ENCODE measurements around the gene APBA1. TPM values are rescaled to one million over a fixed set of nuclear protein-coding genes. Genes with fewer than 3 reads are reported as not detected.

The APBA1 gene
- total RNA-seq, 4 donors from 2014 or later = 3.6 to 11.7 (median 8.0) TPM

- H3K27ac ChIP-seq = no peak overlapping the region
- H3K36me3 ChIP-seq = no peaks in the 10 kb centered on the region
- H3K4me3 ChIP-seq = no peak overlapping the region
- H3K27me3 ChIP-seq = no peaks in the 10 kb centered on the region
- no peaks in the 10 kb centered on the region for H3K9me3 ChIP-seq
- H3K4me1 ChIP-seq = no peaks in the 10 kb centered on the region
- intact Hi-C loops (cut with DNase I; ENCODE audit: low total_unique reads) = no loop called here
- TF ChIP-seq, protein P1, sequence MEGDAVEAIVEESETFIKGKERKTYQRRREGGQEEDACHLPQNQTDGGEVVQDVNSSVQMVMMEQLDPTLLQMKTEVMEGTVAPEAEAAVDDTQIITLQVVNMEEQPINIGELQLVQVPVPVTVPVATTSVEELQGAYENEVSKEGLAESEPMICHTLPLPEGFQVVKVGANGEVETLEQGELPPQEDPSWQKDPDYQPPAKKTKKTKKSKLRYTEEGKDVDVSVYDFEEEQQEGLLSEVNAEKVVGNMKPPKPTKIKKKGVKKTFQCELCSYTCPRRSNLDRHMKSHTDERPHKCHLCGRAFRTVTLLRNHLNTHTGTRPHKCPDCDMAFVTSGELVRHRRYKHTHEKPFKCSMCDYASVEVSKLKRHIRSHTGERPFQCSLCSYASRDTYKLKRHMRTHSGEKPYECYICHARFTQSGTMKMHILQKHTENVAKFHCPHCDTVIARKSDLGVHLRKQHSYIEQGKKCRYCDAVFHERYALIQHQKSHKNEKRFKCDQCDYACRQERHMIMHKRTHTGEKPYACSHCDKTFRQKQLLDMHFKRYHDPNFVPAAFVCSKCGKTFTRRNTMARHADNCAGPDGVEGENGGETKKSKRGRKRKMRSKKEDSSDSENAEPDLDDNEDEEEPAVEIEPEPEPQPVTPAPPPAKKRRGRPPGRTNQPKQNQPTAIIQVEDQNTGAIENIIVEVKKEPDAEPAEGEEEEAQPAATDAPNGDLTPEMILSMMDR (IDR thresholded peaks at IDR 0.05) = no peak
- no peak for TF ChIP-seq POLR2A (IDR thresholded peaks at IDR 0.05)
- DNase-seq = no peak
These were observed 34.4 kb downstream of the APBA1 start for GRCh38 chr9:69637817-69638200.

- DNase-seq = no peak
- H3K27me3 ChIP-seq = no peaks in the 10 kb centered on the region
- no peaks in the 10 kb centered on the region for H3K9me3 ChIP-seq
- no peaks in the 10 kb centered on the region for H3K36me3 ChIP-seq
- no peak overlapping the region for H3K4me3 ChIP-seq
- TF ChIP-seq POLR2A (IDR thresholded peaks at IDR 0.05) = no peak
- TF ChIP-seq, protein P1 (IDR thresholded peaks at IDR 0.05) = no peak
- no peaks in the 10 kb centered on the region for H3K4me1 ChIP-seq
- intact Hi-C loops (cut with DNase I; ENCODE audit: low total_unique reads) = no loop called here
- H3K27ac ChIP-seq = no peak overlapping the region
These were observed 34.9 kb downstream of the APBA1 start for GRCh38 chr9:69637193-69637816.

DNA sequence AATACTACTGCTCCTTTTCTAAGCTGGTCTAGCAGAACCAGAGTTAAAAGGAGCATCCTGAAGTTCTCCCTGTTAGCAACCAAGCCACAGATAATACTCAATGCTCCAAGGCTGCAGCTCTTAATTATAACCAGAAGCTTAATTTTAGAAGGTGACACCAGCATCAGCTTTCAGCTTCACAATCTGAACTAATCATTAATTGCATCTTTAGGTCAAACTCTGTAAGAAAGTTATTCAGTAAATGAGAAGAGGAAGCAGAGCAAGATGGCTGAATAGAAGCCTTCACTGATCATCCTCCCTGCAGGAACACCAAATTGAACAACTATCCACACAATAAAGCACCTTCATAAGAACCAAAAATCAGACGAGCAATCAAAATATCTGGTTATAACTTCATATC, 38.5 kb downstream of the APBA1 start:
- Histone ChIP-seq H3K4me3 (no peak overlapping the region), H3K27ac (no peak overlapping the region), H3K4me1 (no peaks in the 10 kb centered on the region), H3K36me3 (no peaks in the 10 kb centered on the region), H3K9me3 (no peaks in the 10 kb centered on the region), H3K27me3 (no peaks in the 10 kb centered on the region)
- intact Hi-C loops (cut with DNase I; ENCODE audit: low total_unique reads) = no loop called here
- TF ChIP-seq, protein P1 (IDR thresholded peaks at IDR 0.05) = no peak
- TF ChIP-seq POLR2A (IDR thresholded peaks at IDR 0.05) = no peak
- no peak for DNase-seq

DNA sequence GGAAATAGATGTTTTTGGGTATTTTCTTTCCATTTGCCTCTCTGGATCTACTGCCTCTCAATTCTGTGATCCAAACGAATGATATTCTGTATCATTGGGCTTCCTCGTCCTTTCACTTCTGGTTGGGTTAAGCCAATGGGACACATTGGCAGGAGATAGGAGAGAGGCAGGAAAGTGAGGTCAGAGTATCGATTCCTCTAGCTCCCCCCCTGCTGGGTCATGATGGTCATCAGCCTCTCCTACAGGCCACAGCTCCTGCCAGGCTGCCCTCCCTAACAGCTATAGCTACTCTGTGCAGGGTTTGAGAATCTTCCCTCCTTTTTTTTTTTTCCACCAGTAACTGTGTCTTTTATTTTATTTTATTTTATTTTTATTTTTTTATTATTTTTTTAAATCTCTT, 39.4 kb downstream of the APBA1 start:
- Histone ChIP-seq H3K27ac (no peak overlapping the region), H3K27me3 (no peaks in the 10 kb centered on the region), H3K36me3 (no peaks in the 10 kb centered on the region), H3K4me1 (no peaks in the 10 kb centered on the region), H3K9me3 (no peaks in the 10 kb centered on the region), H3K4me3 (no peak overlapping the region)
- DNase-seq = no peak
- no peak for TF ChIP-seq POLR2A (IDR thresholded peaks at IDR 0.05)
- TF ChIP-seq, protein P1 (IDR thresholded peaks at IDR 0.05) = no peak
- intact Hi-C loops (cut with DNase I; ENCODE audit: low total_unique reads) = no loop called here

DNA sequence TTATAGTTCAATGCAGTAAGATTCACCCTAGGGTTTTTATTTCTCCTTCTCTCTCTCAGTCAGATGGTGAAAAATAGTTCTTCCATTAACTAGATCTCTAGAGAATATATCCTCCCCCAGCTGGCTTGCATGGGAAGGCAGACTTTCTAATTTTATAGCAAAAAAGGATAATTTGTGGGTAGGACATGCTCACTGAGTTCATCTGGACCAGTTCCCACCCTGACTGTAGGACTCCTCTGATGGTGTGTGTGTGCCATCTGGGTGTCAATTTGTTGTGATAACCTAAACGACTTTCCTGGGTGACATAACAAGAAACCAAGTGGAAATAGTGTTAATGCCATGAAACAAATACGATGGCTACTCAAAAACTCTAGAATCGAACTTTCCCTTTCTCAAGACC, 44.9 kb downstream of the APBA1 start:
- Histone ChIP-seq H3K4me3 (no peak overlapping the region), H3K4me1 (no peaks in the 10 kb centered on the region), H3K9me3 (no peaks in the 10 kb centered on the region), H3K27me3 (no peaks in the 10 kb centered on the region), H3K27ac (no peak overlapping the region), H3K36me3 (no peaks in the 10 kb centered on the region)
- TF ChIP-seq, protein P1 (IDR thresholded peaks at IDR 0.05) = no peak
- no peak for TF ChIP-seq POLR2A (IDR thresholded peaks at IDR 0.05)
- intact Hi-C loops (cut with DNase I; ENCODE audit: low total_unique reads) = no loop called here
- DNase-seq = no peak
